ENCODE measurements around the gene RUFY1.
"Not testable (repeated sequence)": the region's sequence is repeated elsewhere in the genome, so short reads cannot be mapped to it uniquely, and the experiment has no call there.

The RUFY1 gene

GRCh38 chr5:179621551-179622214 lies 71.3 kb downstream of the RUFY1 start:
- DNase-seq (ENCODE audit: low read depth) = no peak

- peak; percentile 97 for DNase-seq (ENCODE audit: low read depth)
Measured at GRCh38 chr5:179623003-179623905, 72.9 kb downstream of the RUFY1 start, which contains the start of gene HNRNPH1. HNRNPH1 (minus strand) TSS chr5:179623671; CDS start chr5:179623133, 538 bp downstream.

- DNase-seq (ENCODE audit: low read depth) = no peak
Measured at GRCh38 chr5:179623906-179624741, 73.8 kb downstream of the RUFY1 start.

- no peak for DNase-seq (ENCODE audit: low read depth)
Measured at GRCh38 chr5:179624841-179625271, 74.5 kb downstream of the RUFY1 start.

- not testable (repeated sequence) for DNase-seq (ENCODE audit: low read depth)
Measured at GRCh38 chr5:179633501-179634369, 83.4 kb downstream of the RUFY1 start.

- DNase-seq (ENCODE audit: low read depth) = not testable (repeated sequence)
Measured at GRCh38 chr5:179634370-179635172, 84.2 kb downstream of the RUFY1 start.

- DNase-seq (ENCODE audit: low read depth) = not testable (repeated sequence)
Measured at GRCh38 chr5:179639296-179639695, 88.9 kb downstream of the RUFY1 start.

GRCh38 chr5:179641745-179642144 lies 91.4 kb downstream of the RUFY1 start:
- not testable (repeated sequence) for DNase-seq (ENCODE audit: low read depth)

GRCh38 chr5:179642626-179643025 lies 92.3 kb downstream of the RUFY1 start:
- DNase-seq (ENCODE audit: low read depth) = not testable (repeated sequence)

- DNase-seq (ENCODE audit: low read depth) = not testable (repeated sequence)
Measured at GRCh38 chr5:179643141-179643920, 93.0 kb downstream of the RUFY1 start.

- DNase-seq (ENCODE audit: low read depth) = not testable (repeated sequence)
Measured at GRCh38 chr5:179644766-179645165, 94.4 kb downstream of the RUFY1 start.

GRCh38 chr5:179648410-179648809 lies 98.1 kb downstream of the RUFY1 start:
- no peak for DNase-seq (ENCODE audit: low read depth)

- DNase-seq (ENCODE audit: low read depth) = not testable (repeated sequence)
Measured at GRCh38 chr5:179649166-179649703, 98.9 kb downstream of the RUFY1 start.

- not testable (repeated sequence) for DNase-seq (ENCODE audit: low read depth)
Measured at GRCh38 chr5:179650245-179650644, 99.9 kb downstream of the RUFY1 start.

- not testable (repeated sequence) for DNase-seq (ENCODE audit: low read depth)
Measured at GRCh38 chr5:179653135-179653534, 102.8 kb downstream of the RUFY1 start.

- DNase-seq (ENCODE audit: low read depth) = not testable (repeated sequence)
Measured at GRCh38 chr5:179657302-179658178, 107.2 kb downstream of the RUFY1 start.

- DNase-seq (ENCODE audit: low read depth) = not testable (repeated sequence)
Measured at GRCh38 chr5:179658179-179658856, 108.0 kb downstream of the RUFY1 start.
